ENCODE measurements around the gene ST6GALNAC1.

- TF ChIP-seq CTCF (optimal IDR thresholded peaks at IDR 0.05 in 1 of 3, IDR thresholded peaks at IDR 0.05 in 1 of 3, conservative IDR thresholded peaks at IDR 0.05 in 1 of 3; ENCODE audit: extremely low read depth in 1 of 3, insufficient read depth in 2 of 3, low read length in 3 of 3) = no peak
- TF ChIP-seq EZH2 (IDR thresholded peaks at IDR 0.05; ENCODE audit: low read length) = no peak
Observed at GRCh38 chr17:76685846-76686245, 42.3 kb upstream of the ST6GALNAC1 start.
